Measurements from ENCODE around the gene BANF2. TPM values are rescaled to one million over a fixed set of nuclear protein-coding genes. Genes with fewer than 3 reads are reported as not detected.

The BANF2 gene
- total and polyA plus RNA-seq, 2 of the 13 experiments (the other 11 are each of a cell fraction or from before 2014, with no cell fraction given), result 0.35 TPM; not detected in 1

DNA sequence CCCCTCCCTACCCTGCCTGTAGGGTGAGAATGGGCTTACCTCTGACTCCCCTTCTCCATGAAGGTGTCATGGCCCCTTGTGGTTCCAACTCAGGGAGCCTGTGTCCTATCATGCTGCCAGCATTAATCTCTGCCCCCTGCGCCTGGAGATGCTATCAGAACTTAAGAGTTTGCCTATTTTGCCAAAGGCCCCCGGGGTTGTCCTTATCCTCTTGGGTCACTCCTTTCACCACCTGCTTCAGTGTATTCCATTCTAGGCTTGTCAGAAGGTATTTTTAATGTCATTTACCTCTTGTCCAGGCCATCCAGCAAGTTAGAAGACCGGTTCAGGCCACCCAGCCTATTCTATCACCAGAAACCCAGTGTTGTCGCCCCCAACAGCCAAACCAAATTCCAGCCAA is 28.2 kb upstream of the BANF2 start (continued):
- TF ChIP-seq MED8 (CRISPR knock-in tag; IDR thresholded peaks at IDR 0.05; ENCODE audit: insufficient replicate concordance) (no peak), POLR2G (IDR thresholded peaks at IDR 0.05; ENCODE audit: low read depth, low read length) (peak; percentile 47; the same call in 1 of the 2 replicates), ZNF501 (CRISPR knock-in tag; IDR thresholded peaks at IDR 0.05) (0 out of 2 replicates have a peak, but pooled peaks have one; percentile 21), NFE2 (CRISPR knock-in tag; IDR thresholded peaks at IDR 0.05) (no peak), JUNB (CRISPR knock-in tag; IDR thresholded peaks at IDR 0.05; ENCODE audit: borderline replicate concordance) (no peak), POLR2AphosphoS2 (IDR thresholded peaks at IDR 0.05; ENCODE audit: low read depth, low read length) (peak; percentile 81), POLR2A (IDR thresholded peaks at IDR 0.05; ENCODE audit: insufficient read depth in 1 of 2, low read depth in 2 of 2, low read length in 2 of 2) (peak in 1 of 2 experiments; percentile 15; a peak in 1 of 4 replicates), ESRRA (CRISPR knock-in tag; IDR thresholded peaks at IDR 0.05; ENCODE audit: low read depth) (no peak)
- TF ChIP-seq, protein P1, sequence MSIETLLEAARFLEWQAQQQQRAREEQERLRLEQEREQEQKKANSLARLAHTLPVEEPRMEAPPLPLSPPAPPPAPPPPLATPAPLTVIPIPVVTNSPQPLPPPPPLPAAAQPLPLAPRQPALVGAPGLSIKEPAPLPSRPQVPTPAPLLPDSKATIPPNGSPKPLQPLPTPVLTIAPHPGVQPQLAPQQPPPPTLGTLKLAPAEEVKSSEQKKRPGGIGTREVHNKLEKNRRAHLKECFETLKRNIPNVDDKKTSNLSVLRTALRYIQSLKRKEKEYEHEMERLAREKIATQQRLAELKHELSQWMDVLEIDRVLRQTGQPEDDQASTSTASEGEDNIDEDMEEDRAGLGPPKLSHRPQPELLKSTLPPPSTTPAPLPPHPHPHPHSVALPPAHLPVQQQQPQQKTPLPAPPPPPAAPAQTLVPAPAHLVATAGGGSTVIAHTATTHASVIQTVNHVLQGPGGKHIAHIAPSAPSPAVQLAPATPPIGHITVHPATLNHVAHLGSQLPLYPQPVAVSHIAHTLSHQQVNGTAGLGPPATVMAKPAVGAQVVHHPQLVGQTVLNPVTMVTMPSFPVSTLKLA (IDR thresholded peaks at IDR 0.05), result 0 out of 2 replicates have a peak, but pooled peaks have one; percentile 17

DNA sequence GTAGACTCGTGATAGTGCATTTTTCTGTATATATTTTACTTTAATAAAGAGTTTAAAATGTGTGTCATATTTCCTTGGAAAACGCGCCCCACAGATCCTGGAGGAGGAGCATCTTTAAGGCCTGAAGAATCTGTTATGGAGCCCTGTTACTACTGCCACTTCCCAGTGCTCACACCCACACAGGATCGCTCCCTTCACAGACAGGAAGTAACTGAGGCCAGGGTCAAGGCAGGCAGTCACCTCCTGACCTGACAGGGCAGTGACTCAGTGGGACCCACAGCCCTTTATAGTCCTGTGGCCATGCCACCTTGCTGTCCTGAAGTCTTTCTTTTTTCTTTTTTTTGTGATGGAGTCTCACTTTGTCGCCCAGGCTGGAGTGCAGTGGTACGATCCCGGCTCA is 26.7 kb upstream of the BANF2 start:
- ChIA-PET POLR2A (interaction anchor here (1.0 to 2.2 kb wide), 3 partner anchors 9 to 202 kb away, joined by 3 to 5 read pairs (median 3); partner anchors contain the start of gene RRBP1), CTCF (ENCODE audit: low intra/inter-chr PET ratio, low total read pairs) (no interaction called here)
- Histone ChIP-seq H4K20me1 (ENCODE audit: insufficient read depth, low read length) (peaks cover 99% of the 10 kb centered on the region), H2AFZ (ENCODE audit: low read length) (no peak overlapping the region), H3K9ac (ENCODE audit: insufficient read depth, low read depth, low read length) (no peak overlapping the region), H3K27ac (ENCODE audit: extremely low read length, insufficient read depth, low read length) (no peak overlapping the region), H3K4me2 (ENCODE audit: low read depth, low read length) (no peak overlapping the region), H3K9me3 (ENCODE audit: low read length) (no peaks in the 10 kb centered on the region), H3K27me3 (ENCODE audit: control insufficient read depth in 1 of 2, insufficient read depth in 2 of 2, low read length in 2 of 2) (no peaks in the 10 kb centered on the region), H3K36me3 (replicated peaks in 1 of 2; ENCODE audit: control insufficient read depth in 1 of 2, insufficient read depth in 2 of 2, low read length in 2 of 2) (peaks cover 38 to 100% of the 10 kb centered on the region in 2 experiments), H3K4me3 (replicated peaks in 1 of 3; ENCODE audit: insufficient read depth in 1 of 3, low read depth in 2 of 3, low read length in 3 of 3) (no peak overlapping the region), H3K4me1 (ENCODE audit: insufficient read depth, low read length) (peaks cover 72% of the 10 kb centered on the region), H3K79me2 (ENCODE audit: insufficient read depth, low read length) (peaks cover 100% of the 10 kb centered on the region)
- in situ Hi-C loops (cut with HindIII; ENCODE audit: extremely low pct_ligation_motif_present, low pct_unique_long_range_greater_than_20kb) (no loop called here), intact Hi-C loops (cut with micrococcal nuclease; ENCODE audit: unreplicated experiment) (no loop called here)
- 94% methylated on average over 7 of the region's 7 CpGs for WGBS (ENCODE audit: low lambda C conversion rate)
- TF ChIP-seq, protein P2, sequence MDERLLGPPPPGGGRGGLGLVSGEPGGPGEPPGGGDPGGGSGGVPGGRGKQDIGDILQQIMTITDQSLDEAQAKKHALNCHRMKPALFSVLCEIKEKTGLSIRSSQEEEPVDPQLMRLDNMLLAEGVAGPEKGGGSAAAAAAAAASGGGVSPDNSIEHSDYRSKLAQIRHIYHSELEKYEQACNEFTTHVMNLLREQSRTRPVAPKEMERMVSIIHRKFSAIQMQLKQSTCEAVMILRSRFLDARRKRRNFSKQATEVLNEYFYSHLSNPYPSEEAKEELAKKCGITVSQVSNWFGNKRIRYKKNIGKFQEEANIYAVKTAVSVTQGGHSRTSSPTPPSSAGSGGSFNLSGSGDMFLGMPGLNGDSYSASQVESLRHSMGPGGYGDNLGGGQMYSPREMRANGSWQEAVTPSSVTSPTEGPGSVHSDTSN (CRISPR knock-in tag; IDR thresholded peaks at IDR 0.05), result no peak
- peak; percentile 27; the same call in 1 of the 2 replicates for TF ChIP-seq POLR2AphosphoS2 (IDR thresholded peaks at IDR 0.05; ENCODE audit: low read depth, low read length)
- TF ChIP-seq RXRA (CRISPR knock-in tag; IDR thresholded peaks at IDR 0.05), result 0 out of 2 replicates have a peak, but pooled peaks have one; percentile 21
- peak; percentile 51; the same call in 1 of the 2 replicates for TF ChIP-seq POLR2G (IDR thresholded peaks at IDR 0.05; ENCODE audit: low read depth, low read length)
- TF ChIP-seq, protein P3, sequence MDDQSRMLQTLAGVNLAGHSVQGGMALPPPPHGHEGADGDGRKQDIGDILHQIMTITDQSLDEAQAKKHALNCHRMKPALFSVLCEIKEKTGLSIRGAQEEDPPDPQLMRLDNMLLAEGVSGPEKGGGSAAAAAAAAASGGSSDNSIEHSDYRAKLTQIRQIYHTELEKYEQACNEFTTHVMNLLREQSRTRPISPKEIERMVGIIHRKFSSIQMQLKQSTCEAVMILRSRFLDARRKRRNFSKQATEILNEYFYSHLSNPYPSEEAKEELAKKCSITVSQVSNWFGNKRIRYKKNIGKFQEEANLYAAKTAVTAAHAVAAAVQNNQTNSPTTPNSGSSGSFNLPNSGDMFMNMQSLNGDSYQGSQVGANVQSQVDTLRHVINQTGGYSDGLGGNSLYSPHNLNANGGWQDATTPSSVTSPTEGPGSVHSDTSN (CRISPR knock-in tag; IDR thresholded peaks at IDR 0.05; ENCODE audit: borderline replicate concordance), result no peak
- TF ChIP-seq EEA1 (CRISPR knock-in tag; IDR thresholded peaks at IDR 0.05; ENCODE audit: borderline replicate concordance), result 0 out of 2 replicates have a peak, but pooled peaks have one; percentile 46
- TF ChIP-seq RBM22 (optimal IDR thresholded peaks at IDR 0.05; ENCODE audit: low read length), result peak; percentile 36
- TF ChIP-seq AKAP8 (CRISPR knock-in tag; IDR thresholded peaks at IDR 0.05), result peak; percentile 81; the same call in 1 of the 2 replicates
- TF ChIP-seq ZNF225 (CRISPR knock-in tag; IDR thresholded peaks at IDR 0.05), result 0 out of 2 replicates have a peak, but pooled peaks have one; percentile 59
- no TSS peak for BruUV-seq (replicated peaks)
- DNase-seq (ENCODE audit: low spot score) (no peak), ATAC-seq (no peak), FAIRE-seq (no peak)

Data from HepG2 (cell line).